Astrocyte of the hippocampus (primary cell): ENCODE results near the gene ADAMTSL4.

Source experiments
- DNase-seq: peaks from one replicate; pipeline ENCODE4 v3.0.0; 2011; ENCODE audit warnings: low read depth, low spot score

ADAMTSL4 gene

GRCh38 chr1:150548632-150549495 is at the start of gene ADAMTSL4:
Gene ADAMTSL4 (plus strand): TSS chr1:150549408. CDS start chr1:150552289, 2,881 bp downstream.
- peak; percentile 86 for DNase-seq

DNA sequence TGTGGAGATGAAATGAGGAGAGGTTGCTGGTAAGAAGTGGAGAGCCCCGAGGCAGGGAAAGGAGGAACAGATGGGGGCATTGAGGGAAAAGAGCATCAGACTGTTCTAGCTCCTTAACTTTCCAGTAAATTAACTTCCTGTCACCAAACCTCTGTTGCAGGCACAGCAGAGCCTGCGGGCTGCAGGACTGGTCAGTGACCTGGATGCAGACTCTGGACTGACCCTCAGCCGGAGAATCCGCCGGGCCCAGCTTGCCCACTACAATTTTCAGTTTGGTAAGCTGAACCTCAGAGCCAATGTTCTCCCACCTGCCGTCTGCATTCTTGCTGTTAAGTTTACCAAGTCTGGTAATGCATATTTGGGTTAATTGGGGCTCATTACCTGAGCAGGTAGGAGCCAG is 43.8 kb upstream of the ADAMTSL4 start:
- DNase-seq = no peak

DNA sequence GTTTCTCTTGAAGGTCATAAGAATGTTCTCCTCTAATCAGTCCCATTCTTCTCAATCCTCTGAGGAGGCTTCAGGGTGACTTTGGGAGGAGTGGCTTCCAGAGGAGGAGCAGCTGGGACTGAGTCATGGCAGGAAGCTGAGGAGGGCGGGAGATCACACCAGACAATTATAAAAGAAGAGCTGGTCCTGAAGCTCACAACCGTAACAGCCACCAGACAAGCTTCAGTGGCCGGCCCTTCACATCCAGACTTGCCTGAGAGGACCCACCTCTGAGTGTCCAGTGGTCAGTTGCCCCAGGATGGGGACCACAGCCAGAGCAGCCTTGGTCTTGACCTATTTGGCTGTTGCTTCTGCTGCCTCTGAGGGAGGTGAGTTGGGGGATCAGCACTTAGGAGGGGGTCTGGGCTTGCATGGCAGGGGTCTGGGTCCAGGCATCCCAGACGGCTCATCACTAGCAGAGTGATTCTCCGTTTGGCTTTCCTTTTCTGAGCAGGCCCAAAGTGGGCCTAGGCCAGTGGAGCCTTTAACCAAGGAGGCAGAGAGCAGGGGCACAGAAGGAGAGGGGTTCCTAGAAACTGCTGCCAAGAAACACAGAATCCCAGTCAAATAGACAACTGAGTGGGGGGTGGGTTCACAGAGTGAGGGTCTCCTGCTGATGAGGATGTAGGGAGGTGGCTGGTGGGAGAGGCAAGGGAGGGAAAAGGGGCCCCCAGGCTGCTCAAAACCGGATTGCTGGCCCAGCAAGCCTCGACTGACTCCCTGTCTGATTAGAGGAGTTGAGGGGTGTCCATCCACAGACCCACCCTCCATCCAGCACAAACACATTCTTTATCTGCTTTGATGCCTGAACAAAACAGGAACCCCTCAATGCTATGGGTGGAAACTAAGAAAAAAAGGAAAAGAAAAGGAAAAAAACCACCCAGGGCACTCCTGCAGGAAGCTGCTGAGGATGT is 41.0 kb upstream of the ADAMTSL4 start, which contains the start of gene ECM1:
Gene ECM1, plus strand, starts transcription at position 198 of the 953 bp plus-strand sequence. Its CDS starts 101 bp downstream, at position 299.
- DNase-seq = peak; percentile 54

GRCh38 chr1:150508982-150509381 is 40.2 kb upstream of the ADAMTSL4 start:
- no peak for DNase-seq

GRCh38 chr1:150511551-150511950 is 37.7 kb upstream of the ADAMTSL4 start:
- no peak for DNase-seq

DNA sequence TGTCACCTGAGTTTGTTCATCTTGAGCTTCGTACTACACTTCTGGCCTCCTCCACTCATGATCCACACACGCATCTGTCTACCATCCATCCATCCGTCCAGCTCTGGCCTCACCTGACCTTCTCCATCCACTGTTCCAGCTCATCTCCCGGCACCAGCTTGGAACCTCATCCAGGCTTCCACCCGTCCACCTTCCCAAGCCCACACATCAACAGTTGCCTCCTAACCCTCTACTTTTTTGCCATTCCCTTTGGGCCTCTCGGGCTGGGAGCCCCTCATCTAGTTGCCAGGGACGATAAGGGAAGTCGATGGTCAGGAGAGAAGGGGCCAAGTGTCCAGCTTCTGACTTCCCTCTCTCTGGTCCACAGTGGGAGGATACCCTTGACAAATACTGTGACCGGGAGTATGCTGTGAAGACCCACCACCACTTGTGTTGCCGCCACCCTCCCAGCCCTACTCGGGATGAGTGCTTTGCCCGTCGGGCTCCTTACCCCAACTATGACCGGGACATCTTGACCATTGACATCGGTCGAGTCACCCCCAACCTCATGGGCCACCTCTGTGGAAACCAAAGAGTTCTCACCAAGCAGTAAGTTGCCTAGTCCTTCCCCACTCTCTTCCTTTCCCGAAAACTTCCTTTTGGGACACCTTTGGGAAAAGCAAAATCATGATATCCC is 37.1 kb upstream of the ADAMTSL4 start:
- DNase-seq = no peak

DNA sequence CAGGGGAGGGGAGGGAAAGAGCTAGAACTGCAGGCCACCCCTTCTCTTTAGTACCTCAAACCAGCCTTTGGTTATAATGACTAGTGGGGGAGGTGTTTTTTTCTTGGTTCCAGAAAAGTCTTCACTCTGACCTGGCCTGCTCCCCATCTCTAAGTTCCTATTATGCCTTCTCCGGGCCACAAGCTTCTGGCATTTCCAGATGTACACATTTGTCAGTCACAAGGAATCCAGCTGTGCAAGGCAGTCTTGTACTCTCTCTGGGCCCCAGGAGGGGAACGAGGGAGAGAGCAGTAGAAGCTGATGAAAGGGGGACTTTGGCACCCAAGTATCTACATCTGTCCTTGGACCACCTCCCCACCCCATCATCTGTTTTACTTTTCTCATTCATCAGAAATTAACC is 36.4 kb upstream of the ADAMTSL4 start:
- DNase-seq = no peak

DNA sequence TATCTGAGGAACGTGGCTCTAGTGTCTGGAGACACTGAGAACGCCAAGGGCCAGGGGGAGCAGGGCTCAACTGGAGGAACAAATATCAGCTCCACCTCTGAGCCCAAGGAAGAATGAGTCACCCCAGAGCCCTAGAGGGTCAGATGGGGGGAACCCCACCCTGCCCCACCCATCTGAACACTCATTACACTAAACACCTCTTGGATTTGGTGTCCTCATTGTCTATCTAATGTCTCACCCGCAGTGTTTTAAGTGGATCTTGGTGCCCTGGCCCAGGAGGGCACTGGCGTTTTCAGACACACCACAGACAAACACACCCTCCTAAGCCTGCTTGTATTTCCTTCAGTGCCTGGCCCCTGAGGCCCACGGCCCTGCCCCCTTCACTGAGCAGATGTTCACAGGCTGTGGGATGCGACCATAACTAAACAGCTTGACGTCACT is 35.8 kb upstream of the ADAMTSL4 start:
- no peak for DNase-seq

DNA sequence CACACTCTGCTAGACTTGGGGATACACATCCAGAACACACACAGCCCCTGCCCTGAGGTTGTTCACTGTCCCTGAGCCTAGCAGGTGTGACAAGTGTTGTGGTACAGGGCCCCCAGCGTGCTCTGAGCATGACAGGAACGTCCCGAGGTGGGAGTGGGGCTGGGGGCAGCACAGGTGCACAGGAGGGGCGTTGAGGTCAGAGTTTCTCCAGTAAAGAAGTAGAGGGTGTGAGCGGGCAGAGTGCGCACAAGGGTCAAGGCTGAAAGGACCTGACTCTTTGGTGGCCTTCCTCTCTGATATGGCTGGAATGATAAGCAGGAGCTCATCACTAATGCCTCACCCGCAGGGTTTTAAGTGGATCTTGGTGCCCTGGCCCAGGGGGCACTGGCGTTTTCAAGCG is 34.9 kb upstream of the ADAMTSL4 start:
- DNase-seq = no peak

DNA sequence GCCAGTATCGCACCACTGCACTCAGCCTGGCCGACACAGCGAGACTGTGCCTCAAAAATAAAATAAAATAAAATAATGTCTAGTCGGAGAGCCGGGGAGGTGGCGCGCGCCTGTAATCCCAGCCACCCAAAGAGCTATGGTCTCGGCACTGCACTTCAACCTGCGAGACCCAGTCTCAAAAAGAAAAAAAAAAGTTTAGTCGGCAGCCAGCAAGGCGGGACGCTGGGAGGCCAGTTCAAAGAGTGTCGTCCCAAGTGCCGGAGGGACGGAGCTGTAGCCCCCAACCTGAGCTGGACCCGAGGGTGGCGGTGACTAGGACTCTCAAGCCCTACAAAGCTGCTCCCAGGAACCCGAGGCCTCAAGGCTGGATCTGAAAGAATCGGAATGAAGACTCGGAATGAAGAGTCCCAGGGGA is 34.3 kb upstream of the ADAMTSL4 start:
- no peak for DNase-seq

DNA sequence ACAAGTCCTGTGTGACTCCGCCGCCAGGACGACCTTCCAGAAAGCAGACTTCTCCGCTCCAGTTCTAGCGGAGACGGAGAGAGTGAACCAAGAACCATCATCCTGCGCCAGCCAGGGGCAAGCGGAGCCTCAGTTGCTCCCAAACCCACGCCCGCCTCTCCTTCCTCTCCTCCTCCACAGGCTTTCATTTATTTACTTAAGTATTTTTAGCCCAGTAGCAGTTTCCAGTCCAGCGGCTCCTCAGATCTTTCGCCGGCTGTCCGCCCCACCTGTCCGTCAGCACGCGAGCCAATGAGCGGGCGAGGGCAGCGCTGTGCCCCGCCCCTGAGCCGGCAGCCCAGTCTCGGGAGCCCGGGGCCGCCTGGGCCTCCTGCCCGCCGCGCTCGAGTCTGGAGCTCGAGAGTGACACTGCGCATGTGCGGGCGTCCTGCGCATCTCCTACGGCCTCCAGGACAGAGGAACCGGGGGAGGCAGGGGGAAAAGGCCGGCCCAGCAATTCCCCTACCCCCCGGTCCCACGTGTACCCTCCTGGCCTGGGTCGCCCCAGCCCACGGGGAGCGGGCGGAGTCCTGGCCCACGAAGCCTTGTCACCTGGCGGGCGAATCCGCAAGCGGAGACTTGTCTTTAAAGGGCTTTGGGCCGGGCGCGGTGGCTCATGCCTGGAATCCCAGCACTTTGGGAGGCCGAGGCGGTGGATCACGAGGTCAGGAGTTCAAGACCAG is 33.7 kb upstream of the ADAMTSL4 start, which contains the start of gene FALEC:
Gene FALEC, plus strand, starts transcription at position 425 of the 722 bp plus-strand sequence.
- peak; percentile 99 for DNase-seq

DNA sequence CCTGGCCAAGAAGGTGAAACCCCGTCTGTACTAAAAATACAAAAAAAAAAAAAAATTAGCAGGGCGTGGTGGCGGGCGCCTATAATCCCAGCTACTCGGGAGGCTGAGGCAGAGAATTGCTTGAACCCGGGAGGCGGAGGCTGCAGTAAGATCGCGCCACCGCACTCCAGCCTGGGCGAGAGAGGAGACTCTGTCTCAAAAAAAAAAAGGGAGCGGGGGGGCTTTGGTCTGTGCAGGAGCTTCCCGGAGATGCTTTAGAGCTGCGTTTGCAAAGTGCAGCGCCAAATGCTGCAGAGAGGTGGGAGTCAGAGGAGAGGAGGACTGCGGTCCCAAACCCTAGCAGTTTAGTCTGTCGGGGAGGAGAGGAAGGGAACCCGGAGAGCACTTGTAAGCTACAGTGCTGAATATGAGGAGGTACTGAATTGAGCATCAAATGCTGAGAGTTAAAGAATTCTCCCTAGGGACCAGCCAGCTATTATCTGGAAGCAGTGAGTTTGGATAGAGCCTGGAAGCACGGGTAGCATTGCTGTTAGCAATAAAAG is 33.1 kb upstream of the ADAMTSL4 start:
- DNase-seq = peak; percentile 46

DNA sequence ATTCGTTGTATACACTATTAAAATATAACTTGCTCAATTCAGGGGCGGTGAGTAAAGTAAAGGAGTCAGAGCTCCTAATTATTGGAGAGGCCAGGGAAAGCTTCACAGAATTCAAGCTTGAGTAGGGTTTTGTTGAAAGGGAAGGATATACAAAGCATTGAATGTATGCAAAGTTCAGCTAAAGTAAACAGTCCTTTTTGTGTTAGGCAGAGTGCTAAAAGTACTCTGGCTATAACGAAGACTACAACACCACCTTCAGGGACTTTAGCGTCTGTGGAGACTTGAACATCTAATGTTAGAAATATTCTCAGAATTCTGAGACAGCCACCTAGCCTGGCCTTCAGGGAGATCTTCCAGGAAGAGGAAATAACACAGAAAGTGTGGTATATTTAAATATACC is 32.6 kb upstream of the ADAMTSL4 start:
- peak; percentile 28 for DNase-seq

DNA sequence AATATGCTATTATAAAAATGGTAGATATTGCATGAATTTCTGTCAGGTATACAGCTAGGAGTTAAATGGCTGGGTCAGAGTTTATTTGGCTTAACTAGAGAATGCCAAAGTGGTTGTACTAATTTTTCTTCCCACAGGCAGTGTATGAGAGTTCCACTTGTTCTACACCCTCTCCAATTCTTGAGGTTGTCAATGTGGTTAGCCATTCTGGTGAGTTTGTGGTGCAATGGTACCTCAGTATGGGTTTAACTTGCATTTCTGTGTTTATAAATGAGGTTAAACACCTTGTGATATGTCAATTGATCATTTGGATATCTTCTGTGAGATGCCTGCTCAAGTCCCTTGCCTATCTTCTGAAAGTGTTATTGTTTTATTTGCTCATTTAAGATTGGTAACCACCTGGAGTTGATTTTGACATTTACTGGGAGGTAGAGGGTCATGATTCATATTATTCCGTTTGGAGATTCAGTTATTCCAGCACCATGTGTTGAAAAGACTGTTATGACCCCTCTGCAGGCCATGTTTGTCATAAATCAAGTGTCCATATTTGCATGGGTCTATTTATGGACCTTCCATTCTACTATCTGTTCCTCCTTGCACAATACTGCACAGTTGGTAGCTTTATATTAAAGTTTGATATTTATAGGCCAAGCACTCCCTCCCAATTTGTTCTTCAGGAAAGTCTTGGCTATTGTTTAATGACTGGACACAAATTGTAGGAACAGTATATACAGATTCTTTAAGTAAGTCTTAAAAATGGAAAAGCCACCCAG is 27.8 kb upstream of the ADAMTSL4 start:
- DNase-seq = no peak

GRCh38 chr1:150525348-150525747 is 23.9 kb upstream of the ADAMTSL4 start:
- DNase-seq = no peak

DNA sequence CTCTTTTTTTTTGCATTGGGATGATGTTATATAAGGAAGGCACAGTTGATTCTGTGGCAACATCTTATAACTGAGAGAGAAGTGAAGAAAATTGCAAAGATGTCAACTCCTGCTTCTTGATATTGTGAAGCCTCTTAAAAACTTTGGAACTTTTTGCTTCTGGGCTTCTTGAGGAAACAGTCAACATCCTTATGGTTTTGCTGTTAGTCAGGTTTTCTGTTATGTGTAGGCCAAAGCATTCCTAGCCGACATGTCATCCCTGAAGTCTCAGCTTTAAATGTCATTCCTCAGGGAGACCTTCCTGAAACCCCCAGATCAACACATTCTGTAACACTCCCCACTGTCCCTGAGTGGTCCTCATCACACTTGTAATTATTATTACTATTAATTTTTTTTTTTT is 21.0 kb upstream of the ADAMTSL4 start:
- DNase-seq = peak; percentile 75

- DNase-seq = peak; percentile 84
Measured at GRCh38 chr1:150529017-150529416, 20.2 kb upstream of the ADAMTSL4 start.

DNA sequence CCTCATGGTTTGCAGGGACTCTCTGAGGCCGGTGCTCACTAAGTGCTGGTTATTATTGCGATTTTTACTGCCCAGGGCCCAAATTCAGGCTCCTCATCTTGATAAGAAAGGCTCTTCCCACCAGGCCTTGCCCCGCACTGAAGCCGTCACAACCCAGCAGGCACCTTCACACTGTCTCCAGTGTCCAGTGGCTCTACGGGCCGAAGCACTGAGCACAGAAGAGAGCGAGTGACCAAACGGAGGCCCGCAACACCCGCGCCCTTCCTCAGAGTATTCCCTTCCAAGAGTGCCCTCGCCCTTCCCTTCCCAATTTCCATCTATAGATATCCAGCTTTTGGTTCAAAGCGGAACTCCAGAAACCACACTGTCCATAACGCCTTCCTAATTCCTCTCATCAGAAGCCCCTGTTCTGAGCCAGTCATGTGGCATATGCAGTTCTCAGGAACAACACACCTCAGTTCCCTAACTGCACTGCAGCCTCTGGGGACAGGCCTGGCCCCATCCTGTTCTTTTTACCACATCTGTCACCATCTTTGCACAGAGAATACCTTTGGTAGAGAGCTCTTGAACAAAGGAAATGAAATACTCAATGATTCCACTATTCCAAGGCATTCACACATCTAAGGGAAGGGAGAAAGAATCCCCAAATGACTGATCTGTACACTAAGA is 18.6 kb upstream of the ADAMTSL4 start:
- DNase-seq = no peak

GRCh38 chr1:150532860-150533259 is 16.3 kb upstream of the ADAMTSL4 start:
- no peak for DNase-seq
